GM12878 (cell line): Measurements from ENCODE around the gene CACNA1E. TPM values are rescaled to one million over a fixed set of nuclear protein-coding genes. Genes with fewer than 3 reads are reported as not detected.

ENCODE experiments used
- ATAC-seq: fragments of 200-7000 bp; cut with Tn5 transposase; 3 replicates; pipeline ENCODE4 v1.9.1; 2020; ENCODE audit warnings: mild to moderate bottlenecking, moderate library complexity
- BruUV-seq: library from RNA; stranded (reverse); fragments of 400-500 nt; replicated peaks from 2 replicates; lab custom pipeline; 2021; lab: Mats Ljungman, UMichigan
- CTCF ChIA-PET: fragments of 300-600 bp; sonication (Branson Sonifier 250); formaldehyde crosslinking; extraction: SDS; loops from one replicate; lab custom pipeline; 2021; ENCODE audit warnings: inconsistent platforms; lab: Yijun Ruan, JAX
- POLR2A ChIA-PET: fragments of 350-600 bp; formaldehyde crosslinking; extraction: SDS; loops from one replicate; lab custom pipeline; 2021; ENCODE audit warnings: inconsistent platforms; lab: Charles Lee
- RAD21 ChIA-PET: fragments of 300-600 bp; sonication (Branson Sonifier 250); formaldehyde crosslinking; loops from one replicate; lab custom pipeline; 2023; ENCODE audit warnings: antibody characterized with exemption; ENCODE audit not compliant: unreplicated experiment; lab: Charles Lee
- SMC1A ChIA-PET: fragments of 300-600 bp; sonication (Branson Sonifier 250); formaldehyde crosslinking; loops from one replicate; lab custom pipeline; 2023; ENCODE audit not compliant: unreplicated experiment, uncharacterized antibody; lab: Charles Lee
- DNase-seq: peaks from one replicate; pipeline ENCODE4 v3.0.0-alpha.2; 2011; ENCODE audit warnings: low read depth, low spot score
- FAIRE-seq: peaks from 3 replicates; lab custom pipeline; 2011; peaks lifted over from hg19 to GRCh38; lab: Jason Lieb, UNC
- H2AFZ ChIP-seq: 2 replicates; pipeline ENCODE4 v1.6.0; 2011; ENCODE audit warnings: low read depth, low read length, control low read depth; ENCODE audit not compliant: control insufficient read depth
- H3K27ac ChIP-seq: 2 replicates; pipeline ENCODE4 v1.5.1; 2011; ENCODE audit warnings: control low read depth; ENCODE audit not compliant: control insufficient read depth, insufficient read depth
- H3K27me3 ChIP-seq, 2 experiments: replicated peaks in 1 of 2; 2 replicates each; pipeline versions ENCODE4 v1.6.0 to v1.6.1; 2011; ENCODE audit warnings: low read length in 1 of 2; ENCODE audit not compliant: control insufficient read depth in 2 of 2, insufficient read depth in 2 of 2
- H3K36me3 ChIP-seq, 2 experiments: 2 replicates each; pipeline ENCODE4 v1.5.1; 2011; ENCODE audit warnings: low read length in 1 of 2; ENCODE audit not compliant: control insufficient read depth in 2 of 2, insufficient read depth in 2 of 2
- H3K4me1 ChIP-seq: 2 replicates; pipeline ENCODE4 v1.6.1; 2011; ENCODE audit warnings: mild to moderate bottlenecking, low read length, moderate library complexity, mixed read lengths; ENCODE audit not compliant: control insufficient read depth, insufficient read depth
- H3K4me2 ChIP-seq: 2 replicates; pipeline ENCODE4 v1.6.0; 2011; ENCODE audit warnings: control low read depth; ENCODE audit not compliant: control insufficient read depth, insufficient read depth
- H3K4me3 ChIP-seq: fragments of 200-600 bp; sonication (generic); 2 replicates; pipeline ENCODE4 v1.5.1; 2016
- H3K79me2 ChIP-seq: 2 replicates; pipeline ENCODE4 v1.6.0; 2011; ENCODE audit warnings: low read length; ENCODE audit not compliant: control insufficient read depth, insufficient read depth
- H3K9ac ChIP-seq: 2 replicates; pipeline ENCODE4 v1.8.0; 2011; ENCODE audit warnings: low read length, control low read depth, mixed read lengths; ENCODE audit not compliant: control insufficient read depth, insufficient read depth
- H3K9me3 ChIP-seq: replicated peaks from 3 replicates; pipeline ENCODE4 v1.5.1; 2011; ENCODE audit warnings: mild to moderate bottlenecking, low read length; ENCODE audit not compliant: control insufficient read depth, insufficient read depth
- H4K20me1 ChIP-seq: 2 replicates; pipeline ENCODE4 v1.6.0; 2011; ENCODE audit not compliant: control insufficient read depth, insufficient read depth
- FOXM1 ChIP-seq: IDR thresholded peaks from 2 replicates; pipeline ENCODE4 v1.6.1; 2012; ENCODE audit warnings: low read depth, mild to moderate bottlenecking, inconsistent platforms, low read length, moderate library complexity
- MYB ChIP-seq: fragments of 150-350 bp; IDR thresholded peaks from 2 replicates; pipeline ENCODE4 v1.6.1; 2014; ENCODE audit warnings: mild to moderate bottlenecking, low read depth, low read length, borderline replicate concordance
- MYC ChIP-seq: IDR thresholded peaks from 2 replicates; pipeline ENCODE4 v1.6.1; 2011; ENCODE audit warnings: mild to moderate bottlenecking, low read length, moderate library complexity, inconsistent platforms; ENCODE audit not compliant: insufficient read depth, insufficient replicate concordance, insufficient read length, severe bottlenecking
- POLR2AphosphoS2 ChIP-seq: IDR thresholded peaks from 2 replicates; pipeline ENCODE4 v1.6.1; 2011; ENCODE audit warnings: low read depth, mild to moderate bottlenecking, low read length, improper control_type of control experiment, moderate library complexity
- RAD21 ChIP-seq: IDR thresholded peaks from 2 replicates; pipeline ENCODE4 v1.6.1; 2011; ENCODE audit warnings: mild to moderate bottlenecking, low read depth, low read length, moderate library complexity; ENCODE audit not compliant: insufficient read depth
- TCF3 ChIP-seq: IDR thresholded peaks from 2 replicates; pipeline ENCODE4 v1.6.1; 2012; ENCODE audit warnings: low read depth, mild to moderate bottlenecking, low read length, borderline replicate concordance; ENCODE audit not compliant: insufficient read depth
- WGBS: methylation state at CpG from one replicate; pipeline ENCODE4 v1.1.6; 2016; ENCODE audit warnings: low lambda C conversion rate; ENCODE audit not compliant: insufficient replicate concordance, insufficient coverage; ENCODE audit errors: missing lambda C conversion rate; 5-methylcytosine and 5-hydroxymethylcytosine counted together
- in situ Hi-C: fragments of 300-500 bp; cut with MboI; formaldehyde crosslinking; loops from 9 replicates; pipeline ENCODE4 v1.14.3; 2018; ENCODE audit warnings: mixed read lengths
- intact Hi-C: fragments of 100-400 bp; cut with micrococcal nuclease; formaldehyde crosslinking; loops from one replicate; pipeline ENCODE4 v1.14.2; 2022; ENCODE audit not compliant: unreplicated experiment
- polyA plus RNA-seq, 11 experiments: library from polyadenylated mRNA; depleted of rRNA in 4 of 11; unstranded in 6 of 11; stranded (reverse) in 5 of 11; fragments of >200 nt; fragmentation: Nextera tagmentation in 4 of 11; fragmentation: Illumina TruSeq in 1 of 11; extraction: Ambion mirVana in 4 of 11; extraction: Trizol in 1 of 11; gene quantifications; 1 replicate in 1 of 11; 2 replicates in 10 of 11; pipeline versions ENCODE4 v1.2.1 to v1.2.3, GENCODE V29; 2011 to 2016; ENCODE audit warnings: inconsistent platforms in 2 of 11, missing spikeins in 2 of 11, low read depth in 1 of 11
- total RNA-seq, 4 experiments: library from RNA; depleted of rRNA in 3 of 4; stranded (reverse); fragments of >200 nt in 3 of 4; fragmentation: Illumina TruSeq in 1 of 4; extraction: Trizol in 1 of 4; gene quantifications; 2 replicates each; pipeline versions ENCODE4 v1.2.1 to v1.2.3, GENCODE V29; 2013 to 2021
- TF ChIP-seq, protein P1 (sequence below): fragments of 450-650 bp; IDR thresholded peaks from 2 replicates; pipeline ENCODE4 v1.6.1; 2017; ENCODE audit warnings: mild to moderate bottlenecking, moderate library complexity
- TF ChIP-seq, protein P2 (sequence below): IDR thresholded peaks from 2 replicates; pipeline ENCODE4 v1.6.1; 2011; ENCODE audit warnings: mild to moderate bottlenecking, low read depth, low read length, moderate library complexity; ENCODE audit not compliant: insufficient replicate concordance
- TF ChIP-seq, protein P3 (sequence below): fragments of 450-650 bp; IDR thresholded peaks from 2 replicates; pipeline ENCODE4 v1.6.1; 2017; ENCODE audit warnings: borderline replicate concordance

The CACNA1E gene
- total and polyA plus RNA-seq, 10 of the 15 experiments (the other 5 are each of a cell fraction or from before 2014, with no cell fraction given): 0.57 to 22.0 (median 8.5) TPM

DNA sequence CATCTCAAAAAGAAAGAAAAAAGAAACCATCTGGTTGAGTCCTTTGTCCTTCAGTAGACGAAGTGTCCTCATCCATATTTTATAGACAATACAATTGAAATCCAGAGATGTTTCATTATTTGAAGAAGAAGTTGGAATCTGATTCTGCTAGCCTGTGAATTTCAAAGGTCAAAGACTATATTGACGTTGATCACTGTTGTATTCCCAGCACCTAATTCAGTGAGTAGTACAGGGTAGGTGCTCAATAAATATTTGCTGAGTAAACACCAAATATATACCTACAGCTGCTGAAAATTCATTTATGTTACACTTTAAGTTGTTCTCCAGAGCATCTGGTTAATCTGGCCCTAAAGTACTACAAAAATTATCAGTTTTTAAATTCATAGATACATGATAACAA is 135.2 kb downstream of the CACNA1E start (continued):
- TF ChIP-seq, protein P1, sequence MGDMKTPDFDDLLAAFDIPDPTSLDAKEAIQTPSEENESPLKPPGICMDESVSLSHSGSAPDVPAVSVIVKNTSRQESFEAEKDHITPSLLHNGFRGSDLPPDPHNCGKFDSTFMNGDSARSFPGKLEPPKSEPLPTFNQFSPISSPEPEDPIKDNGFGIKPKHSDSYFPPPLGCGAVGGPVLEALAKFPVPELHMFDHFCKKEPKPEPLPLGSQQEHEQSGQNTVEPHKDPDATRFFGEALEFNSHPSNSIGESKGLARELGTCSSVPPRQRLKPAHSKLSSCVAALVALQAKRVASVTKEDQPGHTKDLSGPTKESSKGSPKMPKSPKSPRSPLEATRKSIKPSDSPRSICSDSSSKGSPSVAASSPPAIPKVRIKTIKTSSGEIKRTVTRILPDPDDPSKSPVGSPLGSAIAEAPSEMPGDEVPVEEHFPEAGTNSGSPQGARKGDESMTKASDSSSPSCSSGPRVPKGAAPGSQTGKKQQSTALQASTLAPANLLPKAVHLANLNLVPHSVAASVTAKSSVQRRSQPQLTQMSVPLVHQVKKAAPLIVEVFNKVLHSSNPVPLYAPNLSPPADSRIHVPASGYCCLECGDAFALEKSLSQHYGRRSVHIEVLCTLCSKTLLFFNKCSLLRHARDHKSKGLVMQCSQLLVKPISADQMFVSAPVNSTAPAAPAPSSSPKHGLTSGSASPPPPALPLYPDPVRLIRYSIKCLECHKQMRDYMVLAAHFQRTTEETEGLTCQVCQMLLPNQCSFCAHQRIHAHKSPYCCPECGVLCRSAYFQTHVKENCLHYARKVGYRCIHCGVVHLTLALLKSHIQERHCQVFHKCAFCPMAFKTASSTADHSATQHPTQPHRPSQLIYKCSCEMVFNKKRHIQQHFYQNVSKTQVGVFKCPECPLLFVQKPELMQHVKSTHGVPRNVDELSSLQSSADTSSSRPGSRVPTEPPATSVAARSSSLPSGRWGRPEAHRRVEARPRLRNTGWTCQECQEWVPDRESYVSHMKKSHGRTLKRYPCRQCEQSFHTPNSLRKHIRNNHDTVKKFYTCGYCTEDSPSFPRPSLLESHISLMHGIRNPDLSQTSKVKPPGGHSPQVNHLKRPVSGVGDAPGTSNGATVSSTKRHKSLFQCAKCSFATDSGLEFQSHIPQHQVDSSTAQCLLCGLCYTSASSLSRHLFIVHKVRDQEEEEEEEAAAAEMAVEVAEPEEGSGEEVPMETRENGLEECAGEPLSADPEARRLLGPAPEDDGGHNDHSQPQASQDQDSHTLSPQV: no peak

DNA sequence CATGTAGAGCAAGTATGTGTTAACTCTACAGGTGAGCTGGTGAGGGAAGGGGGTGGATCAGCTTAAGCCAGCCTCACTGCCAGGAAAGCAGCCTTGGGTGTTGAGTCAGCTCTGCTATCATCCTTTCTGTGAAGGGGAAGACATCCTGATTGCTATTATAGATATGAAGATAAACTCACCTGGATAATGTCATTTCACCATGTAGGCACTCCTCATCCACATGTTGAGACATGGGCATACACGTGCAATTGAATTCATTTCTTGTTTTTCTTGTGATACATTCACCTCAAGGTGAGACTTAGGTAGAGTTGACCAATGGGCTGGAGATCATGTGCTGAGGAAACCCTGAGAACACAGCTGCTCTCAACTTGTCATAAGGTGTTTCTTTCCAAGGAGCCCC is 136.9 kb downstream of the CACNA1E start:
- intact Hi-C loops: no loop called here
- FAIRE-seq (no peak), ATAC-seq (no peak), DNase-seq (no peak)
- RAD21 ChIA-PET: no interaction called here
- Histone ChIP-seq H3K79me2 (no peaks in the 10 kb centered on the region), H3K4me3 (no peak overlapping the region), H3K4me1 (no peaks in the 10 kb centered on the region), H3K9me3 (no peaks in the 10 kb centered on the region), H3K36me3 (no peaks in the 10 kb centered on the region), H3K27me3 (no peaks in the 10 kb centered on the region), H3K4me2 (no peak overlapping the region), H3K27ac (no peak overlapping the region), H3K9ac (no peak overlapping the region), H2AFZ (no peak overlapping the region), H4K20me1 (no peaks in the 10 kb centered on the region)
- SMC1A ChIA-PET: interaction anchor here (1.4 kb wide), 1 partner anchor 11 kb away, joined by 3 read pairs; no protein-coding TSS in a partner anchor
- in situ Hi-C loops: no loop called here
- no TSS peak for BruUV-seq
- CTCF ChIA-PET: interaction anchor here (1.1 kb wide), 1 partner anchor 8 kb away, joined by 3 read pairs; no protein-coding TSS in a partner anchor
- POLR2A ChIA-PET: no interaction called here
- TF ChIP-seq MYB (no peak), TCF3 (no peak), MYC (no peak), RAD21 (no peak), POLR2AphosphoS2 (no peak), FOXM1 (no peak)
- TF ChIP-seq, protein P2, sequence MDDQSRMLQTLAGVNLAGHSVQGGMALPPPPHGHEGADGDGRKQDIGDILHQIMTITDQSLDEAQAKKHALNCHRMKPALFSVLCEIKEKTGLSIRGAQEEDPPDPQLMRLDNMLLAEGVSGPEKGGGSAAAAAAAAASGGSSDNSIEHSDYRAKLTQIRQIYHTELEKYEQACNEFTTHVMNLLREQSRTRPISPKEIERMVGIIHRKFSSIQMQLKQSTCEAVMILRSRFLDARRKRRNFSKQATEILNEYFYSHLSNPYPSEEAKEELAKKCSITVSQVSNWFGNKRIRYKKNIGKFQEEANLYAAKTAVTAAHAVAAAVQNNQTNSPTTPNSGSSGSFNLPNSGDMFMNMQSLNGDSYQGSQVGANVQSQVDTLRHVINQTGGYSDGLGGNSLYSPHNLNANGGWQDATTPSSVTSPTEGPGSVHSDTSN: no peak
- TF ChIP-seq, protein P3, sequence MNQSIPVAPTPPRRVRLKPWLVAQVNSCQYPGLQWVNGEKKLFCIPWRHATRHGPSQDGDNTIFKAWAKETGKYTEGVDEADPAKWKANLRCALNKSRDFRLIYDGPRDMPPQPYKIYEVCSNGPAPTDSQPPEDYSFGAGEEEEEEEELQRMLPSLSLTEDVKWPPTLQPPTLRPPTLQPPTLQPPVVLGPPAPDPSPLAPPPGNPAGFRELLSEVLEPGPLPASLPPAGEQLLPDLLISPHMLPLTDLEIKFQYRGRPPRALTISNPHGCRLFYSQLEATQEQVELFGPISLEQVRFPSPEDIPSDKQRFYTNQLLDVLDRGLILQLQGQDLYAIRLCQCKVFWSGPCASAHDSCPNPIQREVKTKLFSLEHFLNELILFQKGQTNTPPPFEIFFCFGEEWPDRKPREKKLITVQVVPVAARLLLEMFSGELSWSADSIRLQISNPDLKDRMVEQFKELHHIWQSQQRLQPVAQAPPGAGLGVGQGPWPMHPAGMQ: no peak
- 78% methylated on average over 1 of the region's 1 CpG for WGBS
